ENCODE measurements around the gene MAN2A2.

GRCh38 chr15:90904746-90905145 is 1.6 kb downstream of the MAN2A2 start:
- TF ChIP-seq CTCF (IDR thresholded peaks at IDR 0.05) (no peak), POLR2A (IDR thresholded peaks at IDR 0.05) (no peak), POLR2AphosphoS5 (IDR thresholded peaks at IDR 0.05) (no peak)
